ENCODE measurements around the gene PSTPIP2. TPM values are rescaled to one million over a fixed set of nuclear protein-coding genes. Genes with fewer than 3 reads are reported as not detected.

The PSTPIP2 gene
- total and polyA plus RNA-seq, 7 donors, result 0.48 to 18.8 (median 7.0) TPM

GRCh38 chr18:45980229-45980628, 91.8 kb downstream of the PSTPIP2 start:
- H3K36me3 ChIP-seq (ENCODE audit: insufficient read depth in 1 of 2, low read depth in 1 of 2), result no peaks in the 10 kb centered on the region
- H3K4me3 ChIP-seq, result no peak overlapping the region
- no peak for DNase-seq
- 71 to 90% (median 75%) methylated on average over 2 of the region's 2 CpGs for WGBS, 3 donors
- no peak overlapping the region for H3K27ac ChIP-seq
- intact Hi-C loops (cut with DNase I), result no loop called here
- TF ChIP-seq CTCF (IDR thresholded peaks at IDR 0.05), result no peak
- H3K27me3 ChIP-seq (ENCODE audit: insufficient read depth in 3 of 3, low read length in 2 of 3), result no peaks in the 10 kb centered on the region
- no peaks in the 10 kb centered on the region for H3K9me3 ChIP-seq
- ATAC-seq, result no peak
- peaks cover 21% of the 10 kb centered on the region for H3K4me1 ChIP-seq

GRCh38 chr18:45978084-45978483, 94.0 kb downstream of the PSTPIP2 start:
- no peaks in the 10 kb centered on the region for H3K27me3 ChIP-seq (ENCODE audit: insufficient read depth in 3 of 3, low read length in 2 of 3)
- H3K4me3 ChIP-seq, result no peak overlapping the region
- TF ChIP-seq CTCF (IDR thresholded peaks at IDR 0.05), result no peak
- DNase-seq (no peak), ATAC-seq (peak in 3 of 4 donors; percentile 44 to 69 (median 66))
- H3K27ac ChIP-seq, result no peak overlapping the region
- intact Hi-C loops (cut with DNase I), result loop anchor here in 1 of 2 donors (10.0 kb wide), 1 partner anchor 313 kb away; no protein-coding TSS in a partner anchor
- 68 to 89% (median 80%) methylated on average over 1 of the region's 1 CpG for WGBS, 3 donors
- no peaks in the 10 kb centered on the region for H3K36me3 ChIP-seq (ENCODE audit: insufficient read depth in 1 of 2, low read depth in 1 of 2)
- H3K4me1 ChIP-seq, result peaks cover 3% of the 10 kb centered on the region
- no peaks in the 10 kb centered on the region for H3K9me3 ChIP-seq

- Histone ChIP-seq H3K4me1 (no peaks in the 10 kb centered on the region), H3K36me3 (ENCODE audit: insufficient read depth in 1 of 2, low read depth in 1 of 2) (no peaks in the 10 kb centered on the region), H3K27ac (no peak overlapping the region), H3K27me3 (ENCODE audit: insufficient read depth in 3 of 3, low read length in 2 of 3) (no peaks in the 10 kb centered on the region), H3K9me3 (no peaks in the 10 kb centered on the region), H3K4me3 (no peak overlapping the region)
- DNase-seq (no peak), ATAC-seq (no peak)
- intact Hi-C loops (cut with DNase I), result loop anchor here in 1 of 2 donors (10.0 kb wide), 1 partner anchor 312 kb away; no protein-coding TSS in a partner anchor
- TF ChIP-seq CTCF (IDR thresholded peaks at IDR 0.05), result no peak
- WGBS, 3 donors, result 86 to 93% (median 88%) methylated on average over 5 of the region's 5 CpGs
Observed at GRCh38 chr18:45976974-45977373, 95.1 kb downstream of the PSTPIP2 start.

- ATAC-seq, result no peak
- Histone ChIP-seq H3K27me3 (ENCODE audit: insufficient read depth in 3 of 3, low read length in 2 of 3) (no peaks in the 10 kb centered on the region), H3K4me3 (no peak overlapping the region), H3K9me3 (no peaks in the 10 kb centered on the region), H3K36me3 (ENCODE audit: insufficient read depth in 1 of 2, low read depth in 1 of 2) (no peaks in the 10 kb centered on the region), H3K4me1 (no peaks in the 10 kb centered on the region), H3K27ac (no peak overlapping the region)
- intact Hi-C loops (cut with DNase I), result loop anchor here in 1 of 2 donors (10.0 kb wide), 1 partner anchor 312 kb away; no protein-coding TSS in a partner anchor
- WGBS, 3 donors, result 22 to 46% (median 23%) methylated on average over 1 of the region's 1 CpG
- no peak for DNase-seq
- no peak for TF ChIP-seq CTCF (IDR thresholded peaks at IDR 0.05)
Observed at GRCh38 chr18:45976566-45976965, 95.5 kb downstream of the PSTPIP2 start.

- no peaks in the 10 kb centered on the region for H3K27me3 ChIP-seq (ENCODE audit: insufficient read depth in 3 of 3, low read length in 2 of 3)
- intact Hi-C loops (cut with DNase I), result loop anchor here (5.0 to 10.0 kb wide), 3 partner anchors 282 to 309 kb away; no protein-coding TSS in a partner anchor
- H3K9me3 ChIP-seq, result no peaks in the 10 kb centered on the region
- H3K27ac ChIP-seq, result no peak overlapping the region
- peak overlapping the region; percentile 24 for H3K4me3 ChIP-seq
- no peaks in the 10 kb centered on the region for H3K36me3 ChIP-seq (ENCODE audit: insufficient read depth in 1 of 2, low read depth in 1 of 2)
- ATAC-seq (peak; percentile 75 to 95 (median 86)), DNase-seq (no peak)
- 32 to 34% (median 33%) methylated on average over 5 of the region's 5 CpGs for WGBS, 3 donors
- peak; percentile 77 for TF ChIP-seq CTCF (IDR thresholded peaks at IDR 0.05)
- H3K4me1 ChIP-seq, result no peaks in the 10 kb centered on the region
Observed at GRCh38 chr18:45974088-45974536, 97.9 kb downstream of the PSTPIP2 start.

Data from psoas muscle (tissue), 8 donors.